K562 (cell line): ENCODE measurements around the gene ISYNA1. TPM values are rescaled to one million over a fixed set of nuclear protein-coding genes. Genes with fewer than 3 reads are reported as not detected.

ENCODE experiments used
- CCAR2 ChIP-seq: fragments of 200-400 bp; formaldehyde crosslinking; IDR thresholded peaks from 2 replicates; pipeline ENCODE4 v1.6.1; 2017; ENCODE audit warnings: mild to moderate bottlenecking, low read depth, low read length
- CREB1 ChIP-seq, 2 experiments: sonication (generic) in 1 of 2; formaldehyde crosslinking in 1 of 2; IDR thresholded peaks; 2 replicates each; pipeline versions ENCODE4 v1.6.1 to v1.8.0; 2012 to 2022; ENCODE audit warnings: inconsistent platforms in 1 of 2, mild to moderate bottlenecking in 1 of 2, missing genetic modification reagents in 1 of 2, moderate library complexity in 1 of 2
- CREM ChIP-seq: IDR thresholded peaks from 2 replicates; pipeline ENCODE4 v1.6.1; 2014; ENCODE audit warnings: antibody characterized with exemption, low read depth
- E2F3 ChIP-seq: fragments of 250-450 bp; sonication (Bioruptor Pico); IDR thresholded peaks from 2 replicates; pipeline ENCODE4 v1.4.0; 2020; ENCODE audit warnings: mild to moderate bottlenecking
- ELF1 ChIP-seq: fragments of 200-800 bp; sonication (Bioruptor generic); IDR thresholded peaks from 2 replicates; pipeline ENCODE4 v1.6.1; 2016; ENCODE audit warnings: missing genetic modification characterization, missing compliant biosample characterization
- FOXJ2 ChIP-seq: fragments of 200-800 bp; sonication (Bioruptor generic); IDR thresholded peaks from 2 replicates; pipeline ENCODE4 v1.6.1; 2016; ENCODE audit warnings: missing genetic modification characterization, missing compliant biosample characterization
- GTF2E2 ChIP-seq: fragments of 200-800 bp; sonication (Bioruptor generic); IDR thresholded peaks from 2 replicates; pipeline ENCODE4 v1.6.1; 2016; ENCODE audit warnings: missing genetic modification characterization, missing compliant biosample characterization
- HIVEP1 ChIP-seq: fragments of 250-450 bp; sonication (Bioruptor Pico); IDR thresholded peaks from 2 replicates; pipeline ENCODE4 v1.4.0; 2020; ENCODE audit warnings: mild to moderate bottlenecking
- ID3 ChIP-seq, 2 experiments: fragments of 250-450 bp in 1 of 2; fragments of 450-650 bp in 1 of 2; sonication (Bioruptor Pico) in 1 of 2; IDR thresholded peaks; 2 replicates each; pipeline versions ENCODE4 v1.6.1 to v1.8.0; 2016 to 2021; ENCODE audit warnings: mild to moderate bottlenecking in 2 of 2, moderate library complexity in 2 of 2, missing compliant biosample characterization in 1 of 2, missing genetic modification characterization in 1 of 2
- L3MBTL2 ChIP-seq: fragments of 450-650 bp; IDR thresholded peaks from 2 replicates; pipeline ENCODE4 v1.6.1; 2016; ENCODE audit warnings: mild to moderate bottlenecking, moderate library complexity
- MYC ChIP-seq, 2 experiments: fragments of 250-450 bp in 1 of 2; sonication (Bioruptor Pico) in 1 of 2; IDR thresholded peaks; 2 replicates each; pipeline versions ENCODE4 v1.5.1 to v1.6.1; 2012 to 2021; ENCODE audit warnings: low read depth in 2 of 2, borderline replicate concordance in 1 of 2, improper control_type of control experiment in 1 of 2, low read length in 1 of 2, mild to moderate bottlenecking in 1 of 2, moderate library complexity in 1 of 2
- NEUROD1 ChIP-seq: fragments of 150-350 bp; IDR thresholded peaks from 2 replicates; pipeline ENCODE4 v1.6.1; 2014; ENCODE audit warnings: borderline replicate concordance, low read length, low read depth; ENCODE audit not compliant: partially characterized antibody
- NFRKB ChIP-seq: fragments of 450-650 bp; IDR thresholded peaks from 2 replicates; pipeline ENCODE4 v1.6.1; 2016; ENCODE audit warnings: low read depth
- RB1 ChIP-seq: fragments of 450-650 bp; IDR thresholded peaks from 2 replicates; pipeline ENCODE4 v1.6.1; 2017; ENCODE audit warnings: low read depth, mild to moderate bottlenecking
- RBFOX2 ChIP-seq: fragments of 200-400 bp; formaldehyde crosslinking; IDR thresholded peaks from 2 replicates; pipeline ENCODE4 v1.6.1; 2017; ENCODE audit warnings: low read depth, mild to moderate bottlenecking, low read length, moderate library complexity
- RCOR1 ChIP-seq, 2 experiments: IDR thresholded peaks; 2 replicates each; pipeline ENCODE4 v1.6.1; 2012; ENCODE audit warnings: low read depth in 2 of 2, low read length in 2 of 2, borderline replicate concordance in 1 of 2, improper control_type of control experiment in 1 of 2
- SIN3A ChIP-seq, 2 experiments: fragments of 150-350 bp in 1 of 2; IDR thresholded peaks; 2 replicates each; pipeline ENCODE4 v1.6.1; 2011 to 2016; ENCODE audit warnings: borderline replicate concordance in 2 of 2, low read depth in 2 of 2, low read length in 2 of 2, mild to moderate bottlenecking in 2 of 2, moderate library complexity in 2 of 2; ENCODE audit not compliant: control insufficient read depth in 1 of 2
- SMARCB1 ChIP-seq: IDR thresholded peaks from 2 replicates; pipeline ENCODE4 v1.6.1; 2011; ENCODE audit warnings: improper control_type of control experiment, low read depth; ENCODE audit not compliant: insufficient read length
- TAF7 ChIP-seq: fragments of 450-650 bp; IDR thresholded peaks from 2 replicates; pipeline ENCODE4 v1.6.1; 2016; ENCODE audit warnings: missing genetic modification characterization, missing compliant biosample characterization
- TCF15 ChIP-seq: fragments of 250-450 bp; sonication (Bioruptor Pico); IDR thresholded peaks from 2 replicates; pipeline ENCODE4 v1.8.0; 2022; ENCODE audit warnings: moderate library complexity, mild to moderate bottlenecking, inconsistent platforms
- THRA ChIP-seq: fragments of 450-650 bp; IDR thresholded peaks from 2 replicates; pipeline ENCODE4 v1.6.1; 2017; ENCODE audit warnings: mild to moderate bottlenecking, moderate library complexity
- THRAP3 ChIP-seq: fragments of 450-650 bp; IDR thresholded peaks from 2 replicates; pipeline ENCODE4 v1.6.1; 2016; ENCODE audit warnings: mild to moderate bottlenecking, inconsistent platforms, borderline replicate concordance
- ZBED1 ChIP-seq: IDR thresholded peaks from 2 replicates; pipeline ENCODE4 v1.6.1; 2014
- ZBTB1 ChIP-seq: sonication (generic); formaldehyde crosslinking; IDR thresholded peaks from 2 replicates; pipeline ENCODE4 v1.8.1; 2023; ENCODE audit warnings: missing genetic modification reagents, low read depth, mild to moderate bottlenecking, borderline replicate concordance
- ZFP91 ChIP-seq: sonication (generic); formaldehyde crosslinking; IDR thresholded peaks from 2 replicates; pipeline ENCODE4 v1.8.0; 2022; ENCODE audit warnings: mild to moderate bottlenecking, missing genetic modification reagents
- polyA plus RNA-seq, 8 experiments: library from polyadenylated mRNA; depleted of rRNA in 4 of 8; stranded (reverse) in 5 of 8; unstranded in 3 of 8; fragments of >200 nt; fragmentation: Nextera tagmentation in 2 of 8; fragmentation: Illumina TruSeq in 1 of 8; extraction: Ambion mirVana in 2 of 8; extraction: Trizol in 1 of 8; gene quantifications; 2 replicates each; pipeline versions ENCODE4 v1.2.1 to v1.2.3, GENCODE V29; 2011 to 2014; ENCODE audit warnings: inconsistent platforms in 1 of 8, missing spikeins in 1 of 8
- total RNA-seq, 7 experiments: library from RNA; depleted of rRNA in 6 of 7; stranded (reverse); fragments of >200 nt in 6 of 7; fragmentation: Illumina TruSeq in 2 of 7; extraction: Trizol in 2 of 7; gene quantifications; 2 replicates each; pipeline versions ENCODE4 v1.2.1 to v1.2.3, GENCODE V29; 2011 to 2021; ENCODE audit warnings: low replicate concordance in 1 of 7

Gene ISYNA1
- total and polyA plus RNA-seq, 9 of the 15 experiments (the other 6 are each of a cell fraction or from before 2014, with no cell fraction given), result 21.8 to 460 (median 93.2) TPM

DNA sequence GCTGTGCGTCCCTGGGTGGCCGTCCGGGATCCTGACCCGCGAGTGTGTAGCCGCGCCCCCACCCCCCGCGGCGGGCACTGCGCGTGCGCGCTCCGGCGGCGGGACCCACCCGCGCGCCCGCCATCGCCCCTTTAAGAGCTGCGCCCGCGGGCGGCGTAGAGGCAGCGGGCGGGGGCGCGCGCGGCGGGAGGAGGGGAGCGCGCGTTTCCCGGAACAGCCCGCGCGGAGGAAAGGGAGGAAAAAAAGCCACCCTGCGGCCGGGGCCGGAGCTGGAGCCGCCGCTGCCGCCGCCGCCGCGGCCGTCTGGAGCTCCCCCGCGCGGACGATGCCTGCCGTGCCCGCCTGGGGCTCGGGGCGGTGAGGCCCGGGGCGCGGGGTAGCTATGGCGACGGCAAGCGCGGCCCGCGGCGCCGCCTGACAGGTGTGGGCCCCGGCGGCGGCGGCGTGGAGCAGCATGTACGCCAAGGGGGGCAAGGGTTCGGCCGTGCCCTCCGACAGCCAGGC lies 18.7 kb downstream of the ISYNA1 start, which contains the start of gene SSBP4 (continued):
- TF ChIP-seq MYC (IDR thresholded peaks at IDR 0.05; ENCODE audit: low read depth, low read length) (peak; percentile 46), MYC (CRISPR knock-in tag; IDR thresholded peaks at IDR 0.05; ENCODE audit: borderline replicate concordance, low read depth) (no peak), SIN3A (IDR thresholded peaks at IDR 0.05; ENCODE audit: borderline replicate concordance in 2 of 2, control insufficient read depth in 1 of 2, low read depth in 2 of 2, low read length in 2 of 2) (peak; percentile 49 to 73; a peak in 1 of 4 replicates), GTF2E2 (tag) (peak; percentile 23; the same call in 1 of the 2 replicates), ZBED1 (no peak), ZBTB1 (CRISPR knock-in tag) (no peak), THRA (no peak), ID3 (CRISPR knock-in tag; IDR thresholded peaks at IDR 0.05) (no peak), ID3 (tag; IDR thresholded peaks at IDR 0.05) (0 out of 2 replicates have a peak, but pooled peaks have one; percentile 25), CREB1 (IDR thresholded peaks at IDR 0.05) (no peak), CREB1 (CRISPR knock-in tag; IDR thresholded peaks at IDR 0.05) (0 out of 2 replicates have a peak, but pooled peaks have one; percentile 10), RB1 (peak; percentile 97), THRAP3 (no peak), RCOR1 (IDR thresholded peaks at IDR 0.05; ENCODE audit: borderline replicate concordance in 1 of 2, low read depth in 2 of 2, low read length in 2 of 2) (peak in 1 of 2 experiments; percentile 9; a peak in 2 of 4 replicates), ZFP91 (CRISPR knock-in tag) (no peak), TAF7 (tag) (no peak), HIVEP1 (CRISPR knock-in tag) (no peak), FOXJ2 (tag) (peak; percentile 78), E2F3 (CRISPR knock-in tag) (0 out of 2 replicates have a peak, but pooled peaks have one; percentile 21), NFRKB (no peak), CCAR2 (no peak), TCF15 (CRISPR knock-in tag) (no peak), CREM (peak; percentile 55), SMARCB1 (no peak), L3MBTL2 (peak; percentile 91; the same call in 1 of the 2 replicates), RBFOX2 (peak; percentile 65), NEUROD1 (peak; percentile 87), ELF1 (tag) (peak; percentile 89)
